ENCODE data around the gene NXN.

The NXN gene

DNA sequence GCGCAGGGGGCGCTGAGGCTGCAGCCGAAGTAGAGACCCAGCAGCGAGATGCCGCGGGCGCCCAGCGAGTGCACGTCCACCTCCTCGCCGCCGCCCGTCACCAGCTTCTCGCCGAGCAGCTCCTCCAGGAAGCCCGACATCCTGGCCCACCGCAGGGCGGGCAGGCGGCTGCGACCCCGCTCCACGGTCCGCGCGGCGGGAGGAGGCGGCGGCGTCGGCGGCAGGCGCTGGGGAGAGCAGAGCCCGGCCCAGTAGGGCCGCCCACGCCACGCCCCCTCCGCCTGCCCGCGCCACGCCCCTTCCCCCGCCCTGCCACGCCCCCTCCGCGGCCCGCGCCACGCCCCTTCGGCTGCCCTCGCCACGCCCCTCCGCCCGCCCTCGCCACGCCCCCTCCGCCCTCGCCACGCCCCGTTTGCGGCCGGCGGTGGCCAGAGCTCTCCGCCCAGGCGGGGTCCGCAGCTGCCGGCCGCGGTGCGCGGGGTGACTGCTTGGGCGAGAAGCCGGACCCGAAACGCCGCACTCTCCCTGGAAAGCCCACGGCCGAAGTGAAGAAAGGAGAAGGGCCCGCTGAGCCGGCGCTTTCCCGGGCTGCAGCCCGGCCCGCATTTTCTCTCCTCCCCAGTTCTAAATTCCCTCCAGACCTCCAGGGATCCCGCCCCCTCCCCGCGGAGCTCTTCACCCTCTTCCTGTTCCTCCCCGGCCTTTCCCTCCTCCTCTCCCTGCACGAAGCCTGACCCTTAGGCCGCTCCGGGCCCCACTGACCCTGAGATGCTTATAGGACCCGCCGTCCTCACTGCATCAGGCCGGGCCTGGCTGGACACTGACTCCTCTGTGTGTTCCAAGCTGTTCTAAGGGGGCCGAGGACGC is at the start of gene NXN:
Gene NXN, minus strand, starts transcription at position 238 of the 867 bp plus-strand sequence.
- peak; percentile 85 for DNase-seq

- DNase-seq, result no peak
Measured at GRCh38 chr17:1027044-1027443, 47.5 kb upstream of the NXN start.

DNA sequence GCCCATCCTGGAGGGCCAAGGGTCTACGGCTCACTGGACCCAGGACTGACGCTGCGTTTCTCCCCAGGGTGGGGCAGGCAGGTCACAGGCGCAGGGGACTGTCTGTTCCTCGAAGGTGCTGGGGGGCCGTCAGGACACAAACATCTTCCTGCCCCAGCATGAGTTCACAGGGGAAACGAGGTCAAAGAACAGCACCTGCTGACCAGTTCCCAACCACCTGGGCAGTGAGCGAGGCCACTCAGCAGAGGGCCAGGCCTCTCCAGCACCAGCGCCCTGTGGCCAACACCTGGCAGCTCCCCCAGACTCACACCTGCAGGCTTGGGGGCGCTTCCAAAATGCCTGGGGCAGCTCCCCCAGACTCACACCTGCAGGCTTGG is 47.0 kb upstream of the NXN start:
- no peak for DNase-seq

- DNase-seq, result no peak
Measured at GRCh38 chr17:1025733-1026598, 46.4 kb upstream of the NXN start.

GRCh38 chr17:1024076-1024475 is 44.5 kb upstream of the NXN start:
- no peak for DNase-seq

DNA sequence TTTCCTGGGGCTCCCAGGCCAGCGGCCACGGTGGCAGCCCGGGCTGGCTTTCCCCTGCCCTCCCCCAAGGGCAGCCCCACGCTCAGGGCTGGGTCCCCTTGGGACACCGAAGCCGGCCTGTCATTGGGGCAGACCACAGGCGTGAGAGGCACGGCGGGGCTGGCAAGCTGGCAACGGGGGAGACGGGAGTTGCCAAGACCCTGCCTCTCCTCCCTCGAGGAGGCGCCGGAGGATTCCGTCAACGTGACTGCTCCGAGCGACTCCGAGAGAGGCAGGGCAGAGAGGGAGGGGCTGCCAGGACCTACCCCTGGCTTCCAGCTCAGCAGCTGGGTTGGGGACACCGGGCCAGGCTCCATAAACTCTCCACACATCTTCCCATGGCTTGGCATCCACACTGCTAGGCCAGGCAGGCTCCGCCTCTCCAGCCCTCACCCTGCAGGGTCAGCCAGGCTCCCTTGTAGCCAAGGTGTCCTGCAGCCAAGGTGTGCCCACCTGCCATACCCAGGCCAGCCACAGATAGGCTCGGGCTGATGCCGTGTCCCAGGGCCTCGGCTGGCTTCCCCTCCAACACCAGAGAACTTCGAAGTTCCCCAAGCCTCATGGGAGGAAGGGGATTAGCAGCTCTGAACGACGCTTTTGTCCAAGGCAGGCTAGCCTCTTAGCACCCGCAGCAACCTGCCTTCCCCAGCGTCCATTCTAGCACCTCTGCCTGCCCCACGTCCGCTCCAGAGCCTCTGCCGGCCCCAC is 42.9 kb upstream of the NXN start:
- DNase-seq, result no peak

DNA sequence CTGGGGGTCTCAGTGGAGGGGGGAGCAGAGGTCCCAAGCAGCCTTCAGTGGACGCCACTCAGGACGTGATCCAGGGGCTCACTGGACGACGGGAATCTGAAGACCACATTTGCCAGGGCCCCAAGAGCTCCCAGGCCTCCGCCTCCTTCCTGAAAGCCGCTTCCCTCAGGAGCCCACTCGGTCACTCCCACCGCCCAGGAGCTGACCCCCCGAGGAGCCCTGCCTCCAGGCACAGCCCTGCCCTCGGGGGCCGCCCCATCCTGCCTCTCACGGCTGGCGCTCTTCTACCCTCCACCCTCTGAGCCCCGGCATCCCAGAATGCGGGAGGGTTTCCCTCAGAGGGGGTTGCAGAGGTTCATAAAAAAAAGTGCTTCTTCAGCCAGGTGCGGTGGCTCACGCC is 41.6 kb upstream of the NXN start:
- DNase-seq, result no peak

GRCh38 chr17:1019451-1019850 is 39.9 kb upstream of the NXN start:
- no peak for DNase-seq

GRCh38 chr17:1018547-1018946 is 39.0 kb upstream of the NXN start:
- DNase-seq, result no peak

DNA sequence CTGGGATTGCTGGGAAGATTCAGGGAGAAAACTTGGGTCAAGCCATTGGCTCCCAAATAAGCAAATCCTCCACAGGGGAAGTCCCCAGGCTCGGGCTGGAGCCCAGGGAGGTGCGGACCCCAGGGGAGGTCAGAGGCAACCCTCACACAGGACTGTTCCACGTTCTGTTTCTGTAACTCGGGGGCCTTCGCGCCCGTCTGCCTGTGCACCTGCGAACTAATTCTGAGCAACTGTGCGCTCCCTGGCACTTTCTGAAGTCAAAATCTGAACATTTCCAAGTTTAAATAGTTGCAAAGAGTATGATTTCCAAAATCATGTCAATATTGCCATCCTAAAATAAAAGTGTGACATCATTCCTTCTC is 34.1 kb upstream of the NXN start:
- no peak for DNase-seq

GRCh38 chr17:1012823-1013728 is 33.5 kb upstream of the NXN start:
- no peak for DNase-seq

DNA sequence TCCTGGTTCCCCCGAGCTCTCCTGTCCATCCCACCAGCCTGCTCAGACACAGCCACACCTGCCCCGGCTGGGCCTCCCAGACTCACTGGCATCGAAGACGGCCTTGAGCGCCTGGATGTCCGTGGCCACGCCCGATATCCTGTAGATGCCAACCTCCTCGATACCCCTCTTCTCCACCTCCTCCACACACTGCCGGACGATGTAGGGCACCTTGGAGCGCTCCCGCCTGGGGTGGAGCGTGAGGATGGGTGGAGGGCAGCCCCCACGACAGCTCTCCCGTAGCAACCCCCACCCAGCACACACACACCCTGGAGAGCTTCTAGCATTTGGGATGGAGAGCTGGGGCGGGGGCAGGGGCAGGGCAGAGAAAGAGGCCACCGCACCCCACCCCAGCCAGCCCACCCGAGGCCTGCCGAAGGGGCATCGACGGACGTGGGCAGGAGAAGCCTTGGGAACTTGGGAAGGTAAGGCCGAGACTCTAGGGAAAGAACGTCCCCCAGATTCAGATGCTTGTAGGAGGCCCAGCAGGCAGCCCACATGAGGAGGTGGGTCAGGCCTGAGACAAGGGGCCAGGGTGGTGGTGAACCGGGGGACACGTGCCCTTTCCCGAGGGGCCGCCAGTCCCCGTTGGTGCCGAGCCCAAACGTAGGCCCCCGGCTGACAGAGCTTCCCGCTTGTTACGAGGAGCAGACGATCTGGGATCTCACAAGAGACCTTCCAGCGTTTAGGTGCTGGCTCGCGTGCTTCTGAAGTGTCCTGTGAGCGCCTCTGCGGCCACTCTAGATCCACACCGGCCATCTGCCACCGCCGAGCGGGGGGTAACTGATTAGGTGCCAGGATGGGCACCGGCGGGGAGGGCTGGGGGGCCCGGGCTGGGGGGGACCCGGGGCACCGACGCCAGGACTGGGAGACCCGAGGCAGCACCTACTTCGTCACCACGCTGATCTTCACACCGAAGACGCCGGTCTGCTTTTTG is 32.5 kb upstream of the NXN start:
- no peak for DNase-seq

- DNase-seq, result no peak
Measured at GRCh38 chr17:1011138-1011537, 31.6 kb upstream of the NXN start.

DNA sequence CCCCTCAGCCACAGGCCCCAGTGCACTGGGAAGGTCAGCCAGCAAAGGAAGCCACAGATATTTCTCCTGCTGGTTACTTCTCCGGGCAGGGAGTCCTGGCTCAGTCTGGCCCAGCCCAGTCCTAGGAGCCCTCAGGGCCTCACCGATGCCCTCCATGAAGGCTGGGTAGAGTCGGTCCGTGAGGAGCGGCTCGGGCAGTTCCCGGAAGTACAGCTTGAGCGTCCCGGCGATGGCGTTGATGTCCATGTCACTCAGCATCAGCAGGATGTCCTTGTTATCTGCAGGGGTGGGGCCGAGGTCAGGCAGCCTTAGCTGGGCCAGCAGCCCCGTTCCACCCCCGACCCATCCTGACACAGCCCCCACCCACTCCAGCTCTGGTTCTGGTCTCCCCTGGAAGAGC is 31.0 kb upstream of the NXN start:
- no peak for DNase-seq

GRCh38 chr17:1010086-1010450 is 30.5 kb upstream of the NXN start:
- DNase-seq, result no peak

- DNase-seq, result no peak
Measured at GRCh38 chr17:1009229-1010085, 29.9 kb upstream of the NXN start.

DNA sequence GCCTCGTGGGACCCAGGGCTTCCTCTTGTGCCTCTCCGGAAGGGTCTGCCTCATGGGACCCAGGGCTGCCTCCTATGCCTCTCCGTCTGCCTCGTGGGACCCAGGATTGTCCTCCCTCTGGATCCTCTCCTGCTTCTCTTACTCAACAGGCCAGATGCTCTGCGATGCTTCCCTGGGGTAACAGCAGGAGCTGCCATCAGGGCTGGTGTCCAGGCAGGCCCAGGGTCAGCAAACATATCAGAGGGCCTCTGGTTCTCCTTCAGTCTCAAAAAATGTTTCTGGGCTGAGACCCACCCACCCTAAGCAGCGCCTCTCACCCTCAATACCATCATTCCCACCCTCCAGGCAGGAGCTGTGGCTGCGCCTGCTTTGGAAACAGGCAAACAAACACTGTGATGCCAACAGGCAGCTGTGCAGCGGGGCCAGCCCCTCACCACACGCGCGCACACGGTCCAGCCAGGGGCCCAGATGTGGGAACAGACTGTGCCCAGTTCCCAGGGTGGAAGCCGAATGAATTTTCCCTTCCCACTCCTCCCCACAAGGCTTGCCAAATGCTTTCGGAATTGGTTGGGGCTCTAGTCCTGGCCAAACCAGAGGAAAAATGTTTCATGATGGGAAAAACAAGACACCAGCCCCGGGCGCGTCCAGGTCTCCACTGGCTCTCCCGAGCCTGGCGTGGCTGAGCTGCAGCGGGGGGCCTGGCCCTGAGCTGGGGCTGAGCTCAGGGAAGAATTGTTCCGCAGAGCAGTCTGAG is 28.6 kb upstream of the NXN start:
- DNase-seq, result no peak

DNA sequence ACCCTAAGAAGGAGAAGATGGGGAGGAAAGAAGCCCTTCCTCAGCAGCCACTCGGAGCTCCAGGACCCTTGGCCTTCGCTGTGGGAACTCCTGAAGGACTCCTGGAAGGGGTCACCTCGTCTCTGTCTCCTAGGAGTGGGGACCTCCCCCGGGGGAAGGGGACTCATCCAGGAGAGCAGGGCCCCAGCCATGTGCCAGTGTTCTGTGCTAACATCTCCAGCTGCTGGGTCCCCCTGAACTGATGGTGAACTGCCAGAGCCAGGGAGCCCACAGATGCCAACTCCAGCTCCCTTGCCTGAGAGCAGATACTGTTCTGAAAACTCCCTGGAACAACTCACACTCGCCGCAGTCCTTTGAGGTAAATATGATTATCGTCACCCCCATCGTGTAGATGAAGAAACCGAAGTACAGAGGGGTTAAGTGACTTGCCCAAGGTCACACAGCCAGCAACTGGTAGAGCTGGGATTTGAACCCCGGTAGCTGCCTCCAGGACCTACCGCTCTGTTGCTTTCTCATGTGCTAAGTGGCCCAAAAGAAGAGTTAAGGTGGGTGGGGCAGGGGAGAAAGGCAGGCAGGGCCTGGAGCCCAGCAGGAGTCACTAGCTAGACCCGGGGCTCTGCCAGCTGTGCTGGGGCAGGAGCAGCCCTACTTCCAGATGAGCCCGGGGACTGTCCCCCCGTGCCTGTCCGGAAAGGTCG is 27.9 kb upstream of the NXN start:
- DNase-seq, result no peak

- DNase-seq, result no peak
Measured at GRCh38 chr17:1006054-1006453, 26.5 kb upstream of the NXN start.

All from T1000 (cell line).